A673 (cell line): ENCODE measurements around the gene NUCB1. TPM values are rescaled to one million over a fixed set of nuclear protein-coding genes. Genes with fewer than 3 reads are reported as not detected.

Experiments
- BruUV-seq: library from RNA; stranded (reverse); fragments of 400-500 nt; replicated peaks from 2 replicates; lab custom pipeline; 2021; lab: Mats Ljungman, UMichigan
- CTCF ChIA-PET: fragments of 300-600 bp; sonication (Branson Sonifier 250); formaldehyde crosslinking; loops from one replicate; lab custom pipeline; 2022; ENCODE audit warnings: antibody characterized with exemption; lab: Charles Lee
- POLR2A ChIA-PET: fragments of 300-600 bp; sonication (Branson Sonifier 250); formaldehyde crosslinking; loops from one replicate; lab custom pipeline; 2022; ENCODE audit warnings: antibody characterized with exemption; ENCODE audit not compliant: low non-redundant PET; lab: Charles Lee
- DNase-seq: peaks from one replicate; pipeline ENCODE4 v3.0.0-alpha.2; 2015; ENCODE audit warnings: low spot score
- H3K27ac ChIP-seq: fragments of 200-600 bp; sonication (generic); 2 replicates; pipeline ENCODE4 v1.5.1; 2016; ENCODE audit warnings: mixed run types, low read depth, mild to moderate bottlenecking, mixed read lengths, antibody characterized with exemption, low read length; ENCODE audit not compliant: poor library complexity, severe bottlenecking
- H3K27me3 ChIP-seq: fragments of 200-600 bp; sonication (generic); replicated peaks from 2 replicates; pipeline ENCODE4 v1.6.1; 2017; ENCODE audit warnings: mixed run types, low read depth, mild to moderate bottlenecking, mixed read lengths, antibody characterized with exemption, low read length; ENCODE audit not compliant: insufficient read depth, poor library complexity
- H3K36me3 ChIP-seq: fragments of 200-600 bp; sonication (generic); 2 replicates; pipeline ENCODE4 v1.6.1; 2016; ENCODE audit warnings: mixed run types, mild to moderate bottlenecking, mixed read lengths, antibody characterized with exemption, low read length; ENCODE audit not compliant: insufficient read depth, poor library complexity, severe bottlenecking
- H3K4me1 ChIP-seq: fragments of 200-600 bp; sonication (generic); 2 replicates; pipeline ENCODE4 v1.6.1; 2017; ENCODE audit warnings: mixed run types, mild to moderate bottlenecking, mixed read lengths, antibody characterized with exemption, low read length; ENCODE audit not compliant: insufficient read depth, poor library complexity, severe bottlenecking
- H3K4me3 ChIP-seq: fragments of 200-600 bp; sonication (generic); 2 replicates; pipeline ENCODE4 v1.5.1; 2016; ENCODE audit warnings: low read depth, mixed run types, mild to moderate bottlenecking, mixed read lengths, low read length; ENCODE audit not compliant: poor library complexity, severe bottlenecking
- H3K9me3 ChIP-seq: fragments of 200-600 bp; sonication (generic); 2 replicates; pipeline ENCODE4 v1.6.1; 2016; ENCODE audit warnings: mixed run types, low read depth, mild to moderate bottlenecking, mixed read lengths, antibody characterized with exemption, low read length; ENCODE audit not compliant: poor library complexity, severe bottlenecking
- EZH2 ChIP-seq: fragments of 200-600 bp; sonication (generic); IDR thresholded peaks from 2 replicates; pipeline ENCODE4 v1.6.1; 2017; ENCODE audit warnings: borderline replicate concordance, low read depth, mild to moderate bottlenecking, mixed read lengths, antibody characterized with exemption, low read length; ENCODE audit not compliant: poor library complexity, severe bottlenecking
- intact Hi-C: fragments of 100-400 bp; cut with micrococcal nuclease; formaldehyde crosslinking; loops from one replicate; pipeline ENCODE4 v1.10.0; 2022; ENCODE audit not compliant: unreplicated experiment
- total RNA-seq: library from RNA; stranded (reverse); gene quantifications from 2 replicates; pipeline ENCODE4 v1.2.3, GENCODE V29; 2021
- TF ChIP-seq, protein P1 (sequence below): fragments of 300-800, 200-600 bp; sonication (generic); conservative IDR thresholded peaks from 2 replicates; pipeline ENCODE4 v1.5.1; 2017; ENCODE audit warnings: low read depth, mild to moderate bottlenecking, antibody characterized with exemption, low read length, moderate library complexity, mixed read lengths

The NUCB1 gene
- total RNA-seq, 1 experiment from 2014 or later: 86.7 TPM

GRCh38 chr19:48866692-48867091 lies 33.4 kb upstream of the NUCB1 start:
- TF ChIP-seq, protein P1, sequence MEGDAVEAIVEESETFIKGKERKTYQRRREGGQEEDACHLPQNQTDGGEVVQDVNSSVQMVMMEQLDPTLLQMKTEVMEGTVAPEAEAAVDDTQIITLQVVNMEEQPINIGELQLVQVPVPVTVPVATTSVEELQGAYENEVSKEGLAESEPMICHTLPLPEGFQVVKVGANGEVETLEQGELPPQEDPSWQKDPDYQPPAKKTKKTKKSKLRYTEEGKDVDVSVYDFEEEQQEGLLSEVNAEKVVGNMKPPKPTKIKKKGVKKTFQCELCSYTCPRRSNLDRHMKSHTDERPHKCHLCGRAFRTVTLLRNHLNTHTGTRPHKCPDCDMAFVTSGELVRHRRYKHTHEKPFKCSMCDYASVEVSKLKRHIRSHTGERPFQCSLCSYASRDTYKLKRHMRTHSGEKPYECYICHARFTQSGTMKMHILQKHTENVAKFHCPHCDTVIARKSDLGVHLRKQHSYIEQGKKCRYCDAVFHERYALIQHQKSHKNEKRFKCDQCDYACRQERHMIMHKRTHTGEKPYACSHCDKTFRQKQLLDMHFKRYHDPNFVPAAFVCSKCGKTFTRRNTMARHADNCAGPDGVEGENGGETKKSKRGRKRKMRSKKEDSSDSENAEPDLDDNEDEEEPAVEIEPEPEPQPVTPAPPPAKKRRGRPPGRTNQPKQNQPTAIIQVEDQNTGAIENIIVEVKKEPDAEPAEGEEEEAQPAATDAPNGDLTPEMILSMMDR: no peak
- CTCF ChIA-PET: no interaction called here

GRCh38 chr19:48867123-48867745 lies 32.9 kb upstream of the NUCB1 start:
- POLR2A ChIA-PET: interaction anchor here (0.6 kb wide), 1 partner anchor 135 kb away, joined by 4 read pairs; no protein-coding TSS in a partner anchor
- TF ChIP-seq, protein P1: no peak
- no peak for TF ChIP-seq EZH2
- intact Hi-C loops: no loop called here
- Histone ChIP-seq H3K9me3 (no peaks in the 10 kb centered on the region), H3K36me3 (no peaks in the 10 kb centered on the region), H3K4me1 (peaks cover 22% of the 10 kb centered on the region), H3K27ac (peak overlapping the region; percentile 86), H3K4me3 (peak overlapping the region; percentile 47), H3K27me3 (no peaks in the 10 kb centered on the region)
- BruUV-seq: no TSS peak
- no peak for DNase-seq
- CTCF ChIA-PET: no interaction called here

More at GRCh38 chr19:48866692-48867091, 33.4 kb upstream of the NUCB1 start:
- no peak overlapping the region for H3K4me3 ChIP-seq
- no peak for DNase-seq
- no peaks in the 10 kb centered on the region for H3K27me3 ChIP-seq
- peaks cover 22% of the 10 kb centered on the region for H3K4me1 ChIP-seq
- intact Hi-C loops: no loop called here
- no peaks in the 10 kb centered on the region for H3K36me3 ChIP-seq
- H3K27ac ChIP-seq: no peak overlapping the region
- BruUV-seq: no TSS peak
- no peaks in the 10 kb centered on the region for H3K9me3 ChIP-seq
- POLR2A ChIA-PET: no interaction called here

DNA sequence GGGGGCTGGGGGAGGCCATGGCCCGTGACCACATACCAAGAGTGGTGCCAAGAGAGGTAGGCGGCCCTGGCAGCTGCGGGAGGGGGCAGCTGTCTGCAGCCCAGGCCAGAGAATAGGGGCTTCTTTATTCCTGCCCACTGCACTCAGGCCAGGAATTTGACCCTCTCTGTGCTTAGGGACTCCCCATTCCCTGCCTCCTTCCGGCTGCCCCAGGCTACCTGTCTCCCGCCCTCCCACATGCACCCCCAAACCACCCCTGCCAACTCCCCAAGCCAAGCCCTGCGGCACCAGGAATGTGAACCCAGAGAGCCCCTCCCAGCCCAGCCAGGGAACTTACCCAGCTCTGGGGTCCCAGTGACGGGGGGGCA lies 32.4 kb upstream of the NUCB1 start:
- ChIA-PET CTCF (no interaction called here), POLR2A (interaction anchor here (0.6 kb wide), 1 partner anchor 136 kb away, joined by 4 read pairs; no protein-coding TSS in a partner anchor)
- no peak for DNase-seq
- intact Hi-C loops: no loop called here
- Histone ChIP-seq H3K9me3 (no peaks in the 10 kb centered on the region), H3K36me3 (no peaks in the 10 kb centered on the region), H3K27me3 (no peaks in the 10 kb centered on the region), H3K4me1 (peaks cover 22% of the 10 kb centered on the region), H3K4me3 (peak overlapping the region; percentile 47), H3K27ac (peak overlapping the region; percentile 86)
- no peak for TF ChIP-seq EZH2
- TF ChIP-seq, protein P1: no peak
- BruUV-seq: no TSS peak
